Measurements from ENCODE around the gene M6PR.
"Not testable (repeated sequence)": the region's sequence is repeated elsewhere in the genome, so short reads cannot be mapped to it uniquely, and the experiment has no call there.

Gene M6PR

DNA sequence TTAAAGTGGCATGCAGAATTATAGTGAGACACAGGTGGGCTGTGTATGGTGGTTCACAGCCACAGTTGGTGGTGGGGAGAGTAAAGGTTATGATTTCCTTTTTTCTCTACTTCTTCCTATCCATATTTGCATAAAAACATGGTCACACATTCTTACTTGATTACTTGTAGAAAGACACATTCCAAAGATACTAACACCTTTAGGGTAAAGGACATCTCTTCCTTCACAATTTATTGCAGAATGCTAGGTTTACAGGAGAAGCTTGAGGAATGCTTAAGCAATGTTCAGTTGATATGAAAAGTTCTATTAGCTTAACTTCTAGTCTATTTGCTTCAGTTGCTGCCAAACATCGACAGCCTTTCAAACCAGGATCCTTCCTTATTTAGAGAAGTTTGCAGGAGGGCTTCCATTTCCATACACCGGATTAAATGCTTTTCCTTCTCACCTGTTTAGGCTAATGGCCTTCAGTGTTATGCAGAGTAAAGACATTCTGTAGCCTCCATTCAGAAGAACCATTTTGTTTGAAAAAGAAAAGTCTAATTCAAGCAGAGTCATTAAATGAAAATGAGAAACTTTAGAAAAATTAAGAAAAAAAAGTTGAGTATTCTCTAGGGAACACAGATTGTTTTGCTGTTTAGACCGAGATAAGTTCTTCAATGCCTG, 37.7 kb downstream of the M6PR start:
- DNase-seq: no peak

DNA sequence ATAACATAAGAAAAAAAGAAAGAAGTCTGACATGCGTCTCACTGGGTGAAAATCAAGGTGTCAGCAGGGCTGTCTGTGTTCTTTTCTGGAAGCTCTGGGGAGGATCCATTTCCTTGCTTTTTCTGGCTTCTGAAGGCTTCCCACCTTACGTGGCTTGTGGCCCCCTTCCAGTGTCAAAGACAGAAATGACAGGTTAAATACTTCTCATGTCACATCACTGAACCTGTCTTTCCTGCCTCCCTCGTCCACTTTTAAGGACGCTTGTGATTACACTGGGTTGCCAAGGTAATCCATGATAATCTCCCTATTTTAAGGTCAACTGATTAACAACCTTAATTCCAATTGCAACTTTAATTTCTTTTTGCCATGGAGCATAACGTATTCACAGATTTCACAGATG, 39.7 kb downstream of the M6PR start:
- no peak for DNase-seq

DNA sequence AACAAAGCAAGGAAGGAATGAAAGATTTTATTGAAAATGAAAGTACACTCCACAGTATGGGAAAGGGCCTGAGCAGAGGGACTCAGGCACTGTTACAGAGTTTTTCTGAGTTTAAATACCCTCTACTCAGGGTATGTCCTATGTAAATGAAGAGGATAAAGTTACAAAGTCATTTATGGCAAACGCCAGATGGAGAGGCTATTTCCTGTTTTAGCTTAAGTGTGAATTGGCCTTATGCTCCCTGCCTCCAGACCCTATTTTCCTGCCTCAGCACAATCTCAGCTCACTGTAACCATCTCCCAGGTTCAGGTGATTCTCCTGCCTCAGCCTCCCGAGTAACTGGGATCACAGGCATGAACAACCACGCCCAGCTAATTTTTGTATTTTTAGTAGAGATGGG, 41.9 kb downstream of the M6PR start:
- no peak for DNase-seq

DNA sequence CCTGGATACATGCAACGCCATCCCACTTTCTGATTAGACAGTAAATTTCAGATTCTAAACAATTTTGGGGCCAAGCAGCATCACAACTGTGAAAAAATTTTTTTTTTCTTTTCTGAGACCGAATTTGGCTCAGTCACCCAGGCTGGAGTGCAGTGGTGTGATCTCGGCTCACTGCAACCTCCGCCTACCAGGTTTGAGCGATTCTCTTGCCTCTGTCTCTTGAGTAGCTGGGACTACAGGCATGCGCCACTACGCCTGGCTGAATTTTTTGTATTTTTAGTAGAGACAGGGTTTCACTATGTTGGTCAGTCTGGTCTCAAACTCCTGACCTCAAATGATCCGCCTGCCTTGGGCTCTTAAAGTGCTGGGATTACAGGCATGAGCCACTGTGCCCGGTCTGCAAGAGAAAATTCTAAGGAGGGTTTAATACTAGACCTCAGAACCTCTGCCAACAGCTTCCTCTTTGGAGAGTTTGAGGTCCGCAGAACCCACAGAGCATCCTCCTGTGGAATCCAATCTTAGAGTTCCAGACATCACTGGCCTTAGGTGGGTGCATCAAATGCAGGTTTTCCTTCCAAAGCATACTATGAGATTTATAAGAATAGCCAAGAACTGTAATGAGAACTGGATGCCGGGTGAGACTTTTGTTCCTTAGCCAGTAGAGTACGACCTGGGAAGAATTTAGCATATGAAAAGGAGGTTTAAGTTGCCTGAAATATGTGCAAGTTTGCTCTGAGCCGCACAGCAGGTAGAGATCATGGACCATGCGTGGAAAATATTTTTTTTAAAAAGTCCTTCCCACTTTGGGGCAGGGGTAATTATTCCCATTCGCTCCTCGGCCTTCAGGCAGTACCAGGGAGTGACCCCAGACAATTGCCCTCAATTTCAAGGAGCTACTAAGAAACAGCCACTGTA, 42.9 kb downstream of the M6PR start:
- DNase-seq: no peak

DNA sequence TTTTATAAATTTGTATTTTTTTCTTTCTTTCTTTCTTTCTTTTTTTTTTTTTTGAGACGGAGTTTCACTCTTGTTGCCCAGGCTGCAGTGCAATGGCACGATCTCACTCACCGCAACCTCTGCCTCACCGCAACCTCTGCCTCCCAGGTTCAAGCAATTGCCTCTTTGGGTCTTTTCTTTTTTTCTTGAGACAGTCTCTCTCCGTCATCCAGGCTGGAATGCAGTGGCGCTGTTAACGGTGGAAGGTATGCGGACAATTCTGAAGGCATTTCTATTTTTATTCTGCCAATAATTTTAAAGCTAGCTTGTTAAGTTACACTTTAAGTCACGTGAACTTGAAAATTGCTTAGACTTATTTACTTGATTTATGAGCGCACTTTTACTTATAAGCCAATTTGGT, 43.9 kb downstream of the M6PR start:
- peak; percentile 12 for DNase-seq

DNA sequence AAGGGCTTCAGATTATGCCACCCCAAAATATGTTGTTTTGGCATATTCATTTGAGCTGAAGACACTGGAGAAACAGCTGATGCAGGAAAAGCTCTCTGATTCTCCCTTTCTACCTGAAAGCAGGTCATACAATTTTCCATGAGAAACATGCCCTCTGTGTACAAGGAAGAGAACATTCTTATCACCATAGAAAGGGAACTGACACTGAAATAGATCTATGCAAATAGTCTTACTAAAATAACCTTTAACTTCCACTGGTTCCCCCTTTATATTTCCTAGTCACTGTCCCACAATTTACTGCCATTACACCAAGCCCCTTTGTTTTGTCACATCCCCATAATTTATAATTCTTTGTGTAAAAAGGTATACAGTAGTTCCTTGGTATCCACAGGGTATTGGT, 44.8 kb downstream of the M6PR start:
- DNase-seq: no peak

DNA sequence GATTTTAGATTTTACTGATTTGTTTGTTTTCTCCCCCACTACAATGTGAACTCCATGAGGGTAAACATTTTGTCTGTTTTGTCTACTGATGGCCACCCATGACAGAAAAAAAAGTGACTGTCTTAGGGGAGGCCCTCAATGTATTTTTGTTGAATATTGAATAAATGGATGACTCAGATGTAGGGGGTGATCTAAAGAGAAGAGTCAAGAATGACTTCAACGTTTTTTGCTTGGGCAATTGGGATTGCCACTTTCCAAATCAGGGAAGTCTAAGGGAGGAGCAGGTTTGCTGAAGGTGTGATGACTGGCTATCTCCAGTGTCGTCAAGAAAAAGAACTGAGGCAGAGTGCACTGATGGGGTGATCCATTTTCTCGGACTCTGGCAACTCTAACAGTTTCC, 45.8 kb downstream of the M6PR start:
- DNase-seq: no peak

DNA sequence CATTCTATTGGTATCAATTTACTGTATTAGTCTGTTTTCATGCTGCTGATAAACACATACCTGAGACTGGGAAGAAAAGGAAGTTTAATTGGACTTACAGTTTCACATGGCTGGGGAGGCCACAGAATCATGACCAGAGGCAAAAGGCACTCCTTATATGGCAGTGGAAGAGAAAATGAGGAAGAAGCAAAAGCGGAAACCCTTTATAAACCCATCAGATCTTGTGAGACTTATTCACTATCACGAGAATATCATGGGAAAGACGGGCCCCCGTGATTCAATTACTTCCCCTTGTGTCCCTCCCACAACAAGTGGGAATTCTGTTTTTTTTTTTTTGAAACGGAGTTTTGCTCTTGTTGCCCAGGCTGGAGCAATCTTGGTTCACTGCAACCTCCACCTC, 46.7 kb downstream of the M6PR start:
- DNase-seq: not testable (repeated sequence)

DNA sequence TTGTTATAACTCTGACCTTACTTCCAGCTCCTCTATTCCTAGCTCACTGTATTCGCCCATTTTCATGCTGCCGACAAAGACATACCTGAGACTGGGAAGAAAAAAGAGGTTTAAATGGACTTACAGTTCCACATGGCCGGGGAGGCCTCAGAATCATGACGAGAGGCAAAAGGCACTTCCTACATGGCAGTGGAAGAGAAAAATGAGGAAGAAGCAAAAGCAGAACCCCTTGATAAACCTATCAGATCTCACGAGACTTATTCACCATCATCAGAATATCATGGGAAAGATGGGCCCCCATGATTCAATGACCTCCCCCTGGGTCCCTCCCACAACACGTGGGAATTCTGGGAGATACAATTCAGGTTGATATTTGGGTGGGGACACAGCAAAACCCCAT, 49.6 kb downstream of the M6PR start:
- DNase-seq: no peak

DNA sequence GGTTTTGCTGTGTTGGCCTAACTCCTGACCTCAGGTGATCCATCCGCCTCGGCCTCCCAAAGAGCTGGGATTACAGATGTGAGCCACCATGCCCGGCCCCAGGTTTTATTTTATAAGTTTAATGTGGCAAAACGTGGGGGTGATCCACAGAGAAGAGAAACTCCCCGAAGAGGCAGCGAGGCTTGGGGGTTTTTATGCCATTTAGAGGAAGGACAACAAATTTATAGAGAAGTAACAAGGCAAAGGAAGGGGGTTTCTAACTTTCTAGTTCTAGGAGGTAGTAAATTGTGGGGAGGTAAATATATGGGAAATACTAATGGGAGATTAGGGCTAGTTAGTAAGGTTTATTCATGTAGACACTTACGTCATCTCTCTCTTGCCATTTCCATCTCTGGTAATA, 52.4 kb downstream of the M6PR start:
- DNase-seq: no peak

DNA sequence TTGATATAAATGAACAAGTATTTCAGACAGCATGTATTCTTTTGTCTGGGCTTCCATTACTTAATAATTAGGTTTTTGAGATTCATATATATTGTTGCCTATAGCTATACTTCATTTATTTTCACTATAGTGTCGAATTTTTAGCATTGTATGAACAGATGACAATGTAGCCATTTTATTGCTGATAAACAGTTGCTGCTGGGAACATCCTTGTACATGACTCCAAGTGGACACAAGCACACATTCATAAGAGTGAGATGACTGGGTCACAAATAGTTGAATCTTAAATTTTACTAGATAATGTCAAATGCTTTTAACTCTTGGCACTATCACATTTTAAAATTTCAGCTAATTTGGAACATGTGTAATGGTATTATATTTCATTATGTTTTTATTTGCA, 54.5 kb downstream of the M6PR start:
- no peak for DNase-seq

DNA sequence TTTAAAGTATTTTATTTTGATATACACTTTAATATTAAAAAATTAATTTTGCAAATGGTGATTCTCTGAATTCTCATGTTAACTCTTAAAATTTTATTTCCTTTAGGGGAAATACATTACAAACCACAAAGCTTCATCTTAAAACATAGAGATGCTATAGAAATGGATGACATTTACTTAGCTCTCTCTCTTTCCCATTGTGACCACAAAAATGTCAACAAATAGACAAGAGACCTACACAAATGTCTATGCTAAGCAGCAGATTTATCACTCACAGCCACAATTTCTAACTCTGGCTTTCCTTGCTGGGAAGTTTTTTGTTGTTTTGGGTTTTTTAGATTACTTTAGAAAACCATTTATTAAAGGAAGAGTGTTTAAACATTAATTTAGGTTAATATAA, 55.1 kb downstream of the M6PR start:
- DNase-seq: peak; percentile 27

DNA sequence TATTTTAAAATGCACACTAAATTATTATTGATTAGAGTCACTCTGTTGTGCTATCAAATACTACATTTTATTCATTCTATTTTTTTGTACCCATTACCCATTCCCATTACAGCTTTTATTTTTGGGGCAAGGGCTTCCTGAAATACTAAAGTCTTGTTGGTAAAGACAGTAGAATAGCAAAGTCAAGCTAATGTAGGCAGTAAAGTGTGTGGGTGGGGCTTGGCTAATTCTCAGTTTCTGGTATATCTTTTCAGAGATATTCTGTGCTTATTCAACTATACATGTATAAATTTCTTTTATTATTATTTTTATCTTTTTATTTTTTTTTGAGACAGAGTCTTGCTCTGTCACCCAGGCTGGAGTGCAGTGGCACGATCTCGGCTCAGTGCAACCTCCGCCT, 57.5 kb downstream of the M6PR start:
- DNase-seq: no peak
